ENCODE results near the gene KCNIP1.

KCNIP1 gene

DNA sequence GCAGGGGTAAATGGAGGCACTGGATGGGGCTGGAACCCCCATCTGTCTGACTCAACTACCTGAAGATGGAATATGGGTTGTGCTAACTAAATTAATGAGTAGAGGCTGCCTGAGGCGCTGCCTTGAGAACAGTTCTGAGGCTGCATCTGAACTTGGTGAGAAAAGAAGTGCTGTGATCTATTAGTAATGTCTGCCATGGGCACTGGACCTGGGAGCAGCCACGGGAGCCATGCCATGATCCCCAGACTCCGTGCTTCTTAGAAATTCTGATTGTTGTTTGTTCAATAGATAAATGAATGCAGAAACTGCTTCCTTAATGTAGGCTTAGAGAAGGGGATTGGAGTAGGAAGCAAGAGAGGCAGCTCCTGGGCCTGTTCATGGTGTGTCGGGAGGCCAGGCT, 80.2 kb downstream of the KCNIP1 start:
- Histone ChIP-seq H3K36me3 (ENCODE audit: low read length) (no peaks in the 10 kb centered on the region), H3K27ac (ENCODE audit: low read depth, low read length) (no peak overlapping the region), H3K27me3 (ENCODE audit: low read length) (no peaks in the 10 kb centered on the region), H3K79me2 (ENCODE audit: insufficient read depth, low read length) (no peaks in the 10 kb centered on the region), H3K9me2 (replicated peaks; ENCODE audit: insufficient read depth, low read length) (no peaks in the 10 kb centered on the region), H3K9ac (ENCODE audit: low read length) (no peak overlapping the region), H2AFZ (ENCODE audit: low read depth, low read length, severe bottlenecking) (no peak overlapping the region), H3K4me3 (ENCODE audit: insufficient read depth, low read length, poor library complexity, severe bottlenecking) (no peak overlapping the region), H4K20me1 (ENCODE audit: low read depth, low read length) (no peaks in the 10 kb centered on the region), H3F3A (ENCODE audit: insufficient read depth) (no peaks in the 10 kb centered on the region), H3K4me2 (ENCODE audit: low read depth, low read length, poor library complexity, severe bottlenecking) (no peak overlapping the region), H3K9me3 (ENCODE audit: insufficient read depth, low read length) (no peaks in the 10 kb centered on the region)
- TF ChIP-seq, protein P1, sequence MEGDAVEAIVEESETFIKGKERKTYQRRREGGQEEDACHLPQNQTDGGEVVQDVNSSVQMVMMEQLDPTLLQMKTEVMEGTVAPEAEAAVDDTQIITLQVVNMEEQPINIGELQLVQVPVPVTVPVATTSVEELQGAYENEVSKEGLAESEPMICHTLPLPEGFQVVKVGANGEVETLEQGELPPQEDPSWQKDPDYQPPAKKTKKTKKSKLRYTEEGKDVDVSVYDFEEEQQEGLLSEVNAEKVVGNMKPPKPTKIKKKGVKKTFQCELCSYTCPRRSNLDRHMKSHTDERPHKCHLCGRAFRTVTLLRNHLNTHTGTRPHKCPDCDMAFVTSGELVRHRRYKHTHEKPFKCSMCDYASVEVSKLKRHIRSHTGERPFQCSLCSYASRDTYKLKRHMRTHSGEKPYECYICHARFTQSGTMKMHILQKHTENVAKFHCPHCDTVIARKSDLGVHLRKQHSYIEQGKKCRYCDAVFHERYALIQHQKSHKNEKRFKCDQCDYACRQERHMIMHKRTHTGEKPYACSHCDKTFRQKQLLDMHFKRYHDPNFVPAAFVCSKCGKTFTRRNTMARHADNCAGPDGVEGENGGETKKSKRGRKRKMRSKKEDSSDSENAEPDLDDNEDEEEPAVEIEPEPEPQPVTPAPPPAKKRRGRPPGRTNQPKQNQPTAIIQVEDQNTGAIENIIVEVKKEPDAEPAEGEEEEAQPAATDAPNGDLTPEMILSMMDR (IDR thresholded peaks at IDR 0.05; ENCODE audit: insufficient read depth, low read length, poor library complexity, severe bottlenecking) = no peak
- no peak for TF ChIP-seq EZH2phosphoT487 (conservative IDR thresholded peaks at IDR 0.05; ENCODE audit: low read length)

DNA sequence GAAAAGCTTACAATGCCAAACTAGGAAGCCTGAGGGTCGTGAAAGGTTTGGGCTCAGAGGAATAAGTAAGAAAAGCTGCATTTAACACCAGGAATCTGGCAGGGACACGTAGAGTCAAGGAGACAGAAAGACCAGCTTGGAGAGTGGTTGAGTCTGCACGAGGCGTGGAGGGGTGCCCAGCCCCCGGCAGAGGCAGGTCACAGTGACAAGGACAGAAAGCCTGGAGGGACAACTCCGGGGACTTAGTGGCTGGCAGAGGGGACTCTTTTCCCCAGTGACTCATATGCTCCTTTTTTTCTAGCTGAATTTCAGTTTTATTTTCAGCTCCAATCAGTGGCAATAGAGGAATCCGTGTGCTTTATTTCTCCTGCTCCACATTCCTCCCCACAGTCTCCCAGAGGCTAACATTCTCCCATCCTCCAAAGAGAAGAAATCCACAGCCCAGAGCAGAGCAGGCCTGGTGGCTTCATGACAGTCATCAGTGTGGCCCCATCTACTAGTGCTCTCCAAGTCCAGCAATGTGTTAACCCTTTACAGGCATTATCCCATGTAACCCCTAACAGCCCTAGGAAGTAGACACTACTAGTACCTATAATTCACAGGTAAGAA, 80.7 kb downstream of the KCNIP1 start:
- Histone ChIP-seq H3K79me2 (ENCODE audit: insufficient read depth, low read length) (no peaks in the 10 kb centered on the region), H2AFZ (ENCODE audit: low read depth, low read length, severe bottlenecking) (no peak overlapping the region)
- no peak for TF ChIP-seq EZH2phosphoT487 (conservative IDR thresholded peaks at IDR 0.05; ENCODE audit: low read length)
- TF ChIP-seq, protein P1 (IDR thresholded peaks at IDR 0.05; ENCODE audit: insufficient read depth, low read length, poor library complexity, severe bottlenecking) = no peak

DNA sequence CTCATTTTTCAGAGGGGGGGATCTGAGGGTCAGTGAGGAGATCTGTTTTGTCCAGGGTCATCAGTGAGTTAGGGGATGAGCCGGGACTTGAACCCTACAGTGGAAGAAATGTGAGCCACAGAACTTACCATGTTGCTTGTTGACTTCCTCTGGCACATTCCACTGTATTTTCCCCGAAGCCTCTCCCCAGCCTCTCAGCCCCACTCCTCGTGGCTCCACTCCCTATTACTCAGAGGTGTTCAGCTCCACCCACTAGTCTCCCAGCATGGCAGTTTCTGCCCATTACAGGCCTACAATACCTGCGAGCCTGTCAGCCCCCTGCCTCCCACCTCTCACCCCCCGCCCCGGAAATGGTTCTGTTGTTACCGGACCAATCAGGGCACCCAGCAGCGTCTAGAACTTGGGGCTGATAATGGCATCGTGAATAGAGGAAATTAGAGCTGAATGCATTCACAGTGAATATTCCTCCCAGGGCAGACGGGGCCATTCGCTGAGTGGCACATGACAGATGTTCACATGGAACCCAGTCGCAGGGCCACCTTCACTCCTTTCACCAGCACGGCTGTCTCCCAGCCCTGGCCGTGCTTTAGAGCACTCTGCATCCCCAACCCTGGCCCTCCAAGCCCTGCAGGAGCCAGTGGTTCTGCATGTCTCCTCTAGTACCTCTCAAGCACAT, 81.6 kb downstream of the KCNIP1 start:
- H3K9me2 ChIP-seq (replicated peaks; ENCODE audit: insufficient read depth, low read length) = no peaks in the 10 kb centered on the region
- H3K9ac ChIP-seq (ENCODE audit: low read length) = no peak overlapping the region
- no peak overlapping the region for H2AFZ ChIP-seq (ENCODE audit: low read depth, low read length, severe bottlenecking)
- no peaks in the 10 kb centered on the region for H3F3A ChIP-seq (ENCODE audit: insufficient read depth)
- no peaks in the 10 kb centered on the region for H3K79me2 ChIP-seq (ENCODE audit: insufficient read depth, low read length)
- no peak for TF ChIP-seq EZH2phosphoT487 (conservative IDR thresholded peaks at IDR 0.05; ENCODE audit: low read length)
- TF ChIP-seq, protein P1 (IDR thresholded peaks at IDR 0.05; ENCODE audit: insufficient read depth, low read length, poor library complexity, severe bottlenecking) = no peak
- no peak overlapping the region for H3K4me2 ChIP-seq (ENCODE audit: low read depth, low read length, poor library complexity, severe bottlenecking)
- H3K27ac ChIP-seq (ENCODE audit: low read depth, low read length) = no peak overlapping the region
- H3K27me3 ChIP-seq (ENCODE audit: low read length) = no peaks in the 10 kb centered on the region
- no peaks in the 10 kb centered on the region for H4K20me1 ChIP-seq (ENCODE audit: low read depth, low read length)
- no peaks in the 10 kb centered on the region for H3K9me3 ChIP-seq (ENCODE audit: insufficient read depth, low read length)
- H3K4me3 ChIP-seq (ENCODE audit: insufficient read depth, low read length, poor library complexity, severe bottlenecking) = no peak overlapping the region
- no peaks in the 10 kb centered on the region for H3K36me3 ChIP-seq (ENCODE audit: low read length)

More for the DNA sequence above, 80.7 kb downstream of the KCNIP1 start:
- H3K4me2 ChIP-seq (ENCODE audit: low read depth, low read length, poor library complexity, severe bottlenecking) = no peak overlapping the region
- H3K27me3 ChIP-seq (ENCODE audit: low read length) = no peaks in the 10 kb centered on the region
- H3K4me3 ChIP-seq (ENCODE audit: insufficient read depth, low read length, poor library complexity, severe bottlenecking) = no peak overlapping the region
- H4K20me1 ChIP-seq (ENCODE audit: low read depth, low read length) = no peaks in the 10 kb centered on the region
- no peak overlapping the region for H3K27ac ChIP-seq (ENCODE audit: low read depth, low read length)
- no peaks in the 10 kb centered on the region for H3K9me2 ChIP-seq (replicated peaks; ENCODE audit: insufficient read depth, low read length)
- no peaks in the 10 kb centered on the region for H3K9me3 ChIP-seq (ENCODE audit: insufficient read depth, low read length)
- no peaks in the 10 kb centered on the region for H3F3A ChIP-seq (ENCODE audit: insufficient read depth)
- no peak overlapping the region for H3K9ac ChIP-seq (ENCODE audit: low read length)
- no peaks in the 10 kb centered on the region for H3K36me3 ChIP-seq (ENCODE audit: low read length)

All from SU-DHL-6 (cell line).